IMR-90 (cell line): ENCODE data around the gene RTP5. TPM values are rescaled to one million over a fixed set of nuclear protein-coding genes. Genes with fewer than 3 reads are reported as not detected.

Source experiments
- ATAC-seq: fragments of 200-7000 bp; cut with Tn5 transposase; 2 replicates; pipeline ENCODE4 v1.9.1; 2020; ENCODE audit warnings: low read depth, mild to moderate bottlenecking, moderate library complexity
- BruUV-seq: library from RNA; stranded (reverse); fragments of 400-500 nt; replicated peaks from 2 replicates; lab custom pipeline; 2021; lab: Mats Ljungman, UMichigan
- CTCF ChIA-PET: fragments of 300-600 bp; formaldehyde crosslinking; extraction: SDS; loops from one replicate; lab custom pipeline; 2021; ENCODE audit warnings: antibody characterized with exemption; lab: Yijun Ruan, JAX
- POLR2A ChIA-PET: fragments of 300-600 bp; sonication (Branson Sonifier 250); formaldehyde crosslinking; loops from one replicate; lab custom pipeline; 2022; ENCODE audit warnings: antibody characterized with exemption; ENCODE audit not compliant: unreplicated experiment; lab: Charles Lee
- DNase-seq: peaks from one replicate; pipeline ENCODE4 v3.0.0; 2013
- H2AFZ ChIP-seq: replicated peaks from 2 replicates; pipeline ENCODE3; 2013; ENCODE audit warnings: low read length, mild to moderate bottlenecking; ENCODE audit not compliant: poor library complexity
- H2AK5ac ChIP-seq: 2 replicates; pipeline ENCODE4 v1.6.1; 2013; ENCODE audit warnings: low read depth, low read length, inconsistent platforms
- H2AK9ac ChIP-seq: replicated peaks from 2 replicates; pipeline ENCODE3; 2013; ENCODE audit warnings: mild to moderate bottlenecking, low read depth, low read length, moderate library complexity; ENCODE audit not compliant: poor library complexity
- H2BK120ac ChIP-seq: 2 replicates; pipeline ENCODE4 v1.6.1; 2013; ENCODE audit warnings: low read depth, low read length, inconsistent platforms
- H2BK15ac ChIP-seq: 3 replicates; pipeline ENCODE4 v1.6.1; 2013; ENCODE audit warnings: low read depth, low read length, inconsistent platforms
- H2BK20ac ChIP-seq: 2 replicates; pipeline ENCODE4 v1.6.1; 2013; ENCODE audit warnings: low read depth, mild to moderate bottlenecking, inconsistent platforms, low read length, moderate library complexity
- H2BK5ac ChIP-seq: 2 replicates; pipeline ENCODE4 v1.6.1; 2013; ENCODE audit warnings: mild to moderate bottlenecking, low read depth, low read length, inconsistent platforms; ENCODE audit not compliant: poor library complexity, severe bottlenecking
- H3K14ac ChIP-seq: replicated peaks from 2 replicates; pipeline ENCODE4 v1.6.1; 2013; ENCODE audit warnings: low read depth, low read length, inconsistent platforms
- H3K18ac ChIP-seq: 2 replicates; pipeline ENCODE4 v1.6.1; 2013; ENCODE audit warnings: low read depth, low read length, control low read depth
- H3K23ac ChIP-seq: 2 replicates; pipeline ENCODE4 v1.6.1; 2013; ENCODE audit warnings: low read depth, low read length, inconsistent platforms
- H3K27ac ChIP-seq: 2 replicates; pipeline ENCODE4 v1.5.1; 2013; ENCODE audit warnings: mild to moderate bottlenecking, control low read depth, low read length; ENCODE audit not compliant: insufficient read depth
- H3K27me3 ChIP-seq: 2 replicates; pipeline ENCODE4 v1.6.1; 2013; ENCODE audit warnings: low read length; ENCODE audit not compliant: control insufficient read depth, insufficient read depth
- H3K36me3 ChIP-seq: 2 replicates; pipeline ENCODE4 v1.6.1; 2013; ENCODE audit warnings: low read length, mixed read lengths; ENCODE audit not compliant: control insufficient read depth, insufficient read depth
- H3K4ac ChIP-seq: 2 replicates; pipeline ENCODE4 v1.6.1; 2013; ENCODE audit warnings: low read depth, low read length, inconsistent platforms
- H3K4me1 ChIP-seq: 2 replicates; pipeline ENCODE4 v1.6.1; 2013; ENCODE audit warnings: low read length, mixed read lengths; ENCODE audit not compliant: control insufficient read depth, insufficient read depth
- H3K4me2 ChIP-seq: 2 replicates; pipeline ENCODE4 v1.6.1; 2013; ENCODE audit warnings: low read depth, mild to moderate bottlenecking, control low read depth, low read length, moderate library complexity
- H3K4me3 ChIP-seq: 2 replicates; pipeline ENCODE4 v1.5.1; 2013; ENCODE audit warnings: low read depth, mild to moderate bottlenecking, control low read depth, low read length, moderate library complexity; ENCODE audit not compliant: insufficient read depth
- H3K56ac ChIP-seq: 2 replicates; pipeline ENCODE4 v1.6.1; 2013; ENCODE audit warnings: low read length, inconsistent platforms; ENCODE audit not compliant: insufficient read depth; ENCODE audit errors: extremely low read depth
- H3K79me1 ChIP-seq, 2 experiments: 2 replicates each; pipeline ENCODE4 v1.6.1; 2013; ENCODE audit warnings: low read length in 2 of 2, inconsistent platforms in 1 of 2, low read depth in 1 of 2
- H3K9ac ChIP-seq: 2 replicates; pipeline ENCODE4 v1.6.1; 2013; ENCODE audit warnings: low read depth, low read length, control low read depth
- H3K9me1 ChIP-seq: 2 replicates; pipeline ENCODE4 v1.6.1; 2013; ENCODE audit warnings: low read length, inconsistent platforms; ENCODE audit not compliant: insufficient read depth
- H3K9me3 ChIP-seq: 2 replicates; pipeline ENCODE4 v1.6.1; 2013; ENCODE audit warnings: low read length; ENCODE audit not compliant: control insufficient read depth, insufficient read depth
- H4K20me1 ChIP-seq: 2 replicates; pipeline ENCODE4 v1.6.1; 2013; ENCODE audit warnings: low read length, inconsistent platforms; ENCODE audit not compliant: insufficient read depth
- H4K5ac ChIP-seq: 2 replicates; pipeline ENCODE4 v1.6.1; 2013; ENCODE audit warnings: mild to moderate bottlenecking, low read depth, low read length, control low read depth
- H4K8ac ChIP-seq, 2 experiments: 2 replicates each; pipeline ENCODE4 v1.6.1; 2013; ENCODE audit warnings: low read depth in 2 of 2, low read length in 2 of 2, control low read depth in 1 of 2, inconsistent platforms in 1 of 2
- H4K91ac ChIP-seq: 2 replicates; pipeline ENCODE4 v1.6.1; 2013; ENCODE audit warnings: low read depth, low read length, inconsistent platforms; ENCODE audit not compliant: insufficient read depth
- BHLHE40 ChIP-seq: fragments of 150-350 bp; IDR thresholded peaks from 2 replicates; pipeline ENCODE4 v1.6.1; 2016; ENCODE audit warnings: mild to moderate bottlenecking, low read depth, low read length
- CEBPB ChIP-seq: IDR thresholded peaks from 2 replicates; pipeline ENCODE4 v1.6.1; 2012; ENCODE audit warnings: low read depth, low read length, improper control_type of control experiment
- CHD1 ChIP-seq: IDR thresholded peaks from 2 replicates; pipeline ENCODE4 v1.6.1; 2012; ENCODE audit warnings: low read depth, low read length, improper control_type of control experiment
- CTCF ChIP-seq: conservative IDR thresholded peaks from 2 replicates; pipeline ENCODE4 v1.5.1; 2012; ENCODE audit warnings: mild to moderate bottlenecking, low read depth, low read length, improper control_type of control experiment
- ELK1 ChIP-seq: fragments of 150-350 bp; IDR thresholded peaks from 2 replicates; pipeline ENCODE4 v1.6.1; 2016; ENCODE audit warnings: low read depth, mild to moderate bottlenecking, low read length, moderate library complexity, borderline replicate concordance
- FOS ChIP-seq: fragments of 150-350 bp; IDR thresholded peaks from 2 replicates; pipeline ENCODE4 v1.6.1; 2016; ENCODE audit warnings: low read depth, low read length
- MAFK ChIP-seq: IDR thresholded peaks from 2 replicates; pipeline ENCODE4 v1.6.1; 2012; ENCODE audit warnings: low read depth, low read length, improper control_type of control experiment
- MAZ ChIP-seq: IDR thresholded peaks from 2 replicates; pipeline ENCODE4 v1.6.1; 2012; ENCODE audit warnings: low read depth, mild to moderate bottlenecking, low read length, improper control_type of control experiment, moderate library complexity, borderline replicate concordance
- MXI1 ChIP-seq: IDR thresholded peaks from 2 replicates; pipeline ENCODE4 v1.6.1; 2012; ENCODE audit warnings: low read depth, mild to moderate bottlenecking, low read length, moderate library complexity, borderline replicate concordance
- NFE2L2 ChIP-seq: fragments of 150-350 bp; IDR thresholded peaks from 2 replicates; pipeline ENCODE4 v1.6.1; 2016; ENCODE audit warnings: low read depth, mild to moderate bottlenecking, low read length
- POLR2A ChIP-seq: IDR thresholded peaks from 2 replicates; pipeline ENCODE4 v1.6.1; 2012; ENCODE audit warnings: mild to moderate bottlenecking, low read depth, low read length
- RAD21 ChIP-seq: IDR thresholded peaks from 2 replicates; pipeline ENCODE4 v1.6.1; 2012; ENCODE audit warnings: low read length, improper control_type of control experiment
- RCOR1 ChIP-seq: IDR thresholded peaks from 2 replicates; pipeline ENCODE4 v1.6.1; 2012; ENCODE audit warnings: mild to moderate bottlenecking, low read length, improper control_type of control experiment; ENCODE audit not compliant: insufficient replicate concordance
- RFX5 ChIP-seq: IDR thresholded peaks from 2 replicates; pipeline ENCODE4 v1.8.0; 2012; ENCODE audit warnings: low read depth, mild to moderate bottlenecking, low read length, moderate library complexity
- SMC3 ChIP-seq: fragments of 150-350 bp; IDR thresholded peaks from 2 replicates; pipeline ENCODE4 v1.6.1; 2016; ENCODE audit warnings: low read depth, mild to moderate bottlenecking, antibody characterized with exemption, low read length, moderate library complexity
- USF2 ChIP-seq: fragments of 150-350 bp; IDR thresholded peaks from 2 replicates; pipeline ENCODE4 v1.6.1; 2017; ENCODE audit warnings: mild to moderate bottlenecking, antibody characterized with exemption, low read length, low read depth
- WGBS, 2 experiments: methylation state at CpG; one replicate each; pipeline versions ENCODE4 v1.1.5 to v1.1.7; 2013; ENCODE audit warnings: missing lambda C conversion rate in 2 of 2; ENCODE audit not compliant: insufficient read length in 1 of 2; ENCODE audit errors: extremely low coverage in 2 of 2; 5-methylcytosine and 5-hydroxymethylcytosine counted together
- dilution Hi-C: fragments of 300-500 bp; cut with HindIII; formaldehyde crosslinking; loops from one replicate; pipeline ENCODE4 v1.14.3; 2018; ENCODE audit warnings: low sequenced_read_pairs; ENCODE audit not compliant: unreplicated experiment
- in situ Hi-C: fragments of 300-500 bp; cut with MboI; formaldehyde crosslinking; loops from 3 replicates; pipeline ENCODE4 v1.14.3; 2019; ENCODE audit warnings: low sequenced_read_pairs, inconsistent platforms, mixed read lengths
- intact Hi-C: fragments of 100-400 bp; cut with micrococcal nuclease; formaldehyde crosslinking; loops from 2 replicates; pipeline ENCODE4 v1.10.0; 2022
- polyA plus RNA-seq, 3 experiments: library from polyadenylated mRNA; depleted of rRNA; stranded (reverse); fragments of >200 nt; gene quantifications; 2 replicates each; pipeline ENCODE4 v1.2.3, GENCODE V29; 2012; ENCODE audit warnings: low replicate concordance in 1 of 3
- total RNA-seq: library from RNA; depleted of rRNA; stranded (reverse); fragments of >200 nt; gene quantifications from 2 replicates; pipeline ENCODE4 v1.2.3, GENCODE V29; 2012

The RTP5 gene
- total and polyA plus RNA-seq, 2 of the 4 experiments (the other 2 are of a cell fraction) = not detected

- POLR2A ChIA-PET = no interaction called here
- H2BK20ac ChIP-seq = no peak overlapping the region
- BruUV-seq = no TSS peak
- H4K20me1 ChIP-seq = no peaks in the 10 kb centered on the region
- intact Hi-C loops (loop anchor here (10.0 kb wide), 1 partner anchor 172 kb away; the partner anchor contains the start of gene ING5), in situ Hi-C loops (loop anchor here (5.0 kb wide), 1 partner anchor 210 kb away; no protein-coding TSS in a partner anchor), dilution Hi-C loops (no loop called here)
- no peak overlapping the region for H2BK120ac ChIP-seq
- H3K9me1 ChIP-seq = no peaks in the 10 kb centered on the region
- DNase-seq (no peak), ATAC-seq (no peak)
- no peak overlapping the region for H2AK5ac ChIP-seq
- no peak overlapping the region for H2AK9ac ChIP-seq
- no peak overlapping the region for H3K4ac ChIP-seq
- no peak overlapping the region for H2BK5ac ChIP-seq
- no peak overlapping the region for H2AFZ ChIP-seq
- CTCF ChIA-PET = no interaction called here
- no peak overlapping the region for H3K27ac ChIP-seq
- WGBS, 2 experiments = 96% methylated on average over 3 of the region's 16 CpGs; no CpG with 5 or more reads in 1 of the 2 experiments
- H2BK15ac ChIP-seq = no peak overlapping the region
- H3K9me3 ChIP-seq = no peaks in the 10 kb centered on the region
- H3K79me1 ChIP-seq = no peaks in the 10 kb centered on the region
- H3K36me3 ChIP-seq = no peaks in the 10 kb centered on the region
- no peak overlapping the region for H3K18ac ChIP-seq
- no peak overlapping the region for H4K91ac ChIP-seq
- H3K14ac ChIP-seq = no peak overlapping the region
- H3K9ac ChIP-seq = no peak overlapping the region
- H3K27me3 ChIP-seq = no peaks in the 10 kb centered on the region
- H3K56ac ChIP-seq = no peak overlapping the region
- no peak overlapping the region for H4K8ac ChIP-seq
- H3K4me2 ChIP-seq = no peak overlapping the region
- no peak overlapping the region for H4K5ac ChIP-seq
- H3K4me1 ChIP-seq = no peaks in the 10 kb centered on the region
- H3K4me3 ChIP-seq = no peak overlapping the region
- TF ChIP-seq CHD1 (no peak), RFX5 (no peak), RAD21 (no peak), MAFK (no peak), SMC3 (no peak), ELK1 (no peak), CEBPB (no peak), RCOR1 (no peak), CTCF (no peak), NFE2L2 (no peak), MAZ (no peak), USF2 (no peak), MXI1 (no peak), FOS (no peak), POLR2A (no peak), BHLHE40 (no peak)
- H3K23ac ChIP-seq = no peak overlapping the region
Observed at GRCh38 chr2:241877197-241877685, 7.7 kb downstream of the RTP5 start.
